NK-92 (cell line): ENCODE results near the gene IL6R.

Experiments used
- DNase-seq: peaks from one replicate; lab custom pipeline; 2025; ENCODE audit not compliant: unreplicated experiment; lab: John Stamatoyannopoulos, UW

The IL6R gene

DNA sequence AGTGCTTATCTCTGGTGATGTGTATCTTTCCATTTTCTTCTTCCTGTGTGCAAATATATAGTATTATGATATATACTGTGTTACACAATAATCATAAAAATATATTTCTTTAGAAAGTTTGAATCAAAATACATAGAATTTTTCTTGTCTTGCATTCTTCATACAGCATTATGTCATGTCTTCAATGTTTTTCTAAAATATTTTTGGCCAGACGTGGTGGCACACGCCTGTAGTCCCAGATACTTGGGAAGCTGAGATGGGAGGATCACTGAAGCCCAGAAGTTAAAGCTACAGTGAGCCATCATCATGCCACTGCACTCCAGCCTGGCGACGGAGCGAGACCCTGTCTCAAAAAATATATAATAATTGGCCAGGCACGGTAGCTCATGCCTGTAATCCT is 41.6 kb downstream of the IL6R start:
- DNase-seq = no peak

DNA sequence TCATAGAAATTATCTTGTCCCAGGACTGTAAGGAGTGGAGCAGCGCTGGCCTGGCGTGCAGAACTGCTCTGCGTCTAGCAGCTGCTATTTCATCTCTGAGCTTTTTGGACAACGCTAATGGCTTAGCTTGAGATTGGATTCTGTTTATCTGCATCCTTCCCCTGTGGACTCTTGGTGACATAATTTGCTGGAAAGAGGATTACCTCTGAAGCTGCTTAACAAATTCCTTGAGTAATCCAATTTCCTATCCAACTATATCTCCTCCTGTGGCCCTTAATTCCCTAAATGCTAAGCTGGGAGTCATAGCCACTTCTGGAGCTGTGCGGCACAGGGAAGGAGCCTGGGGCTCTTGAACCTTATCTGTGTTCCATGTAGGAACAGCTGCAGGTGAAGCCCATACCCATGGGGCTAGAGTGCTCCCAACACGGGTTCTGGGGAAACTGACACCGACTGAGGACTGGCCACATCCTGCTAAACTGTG is 43.2 kb downstream of the IL6R start:
- DNase-seq = no peak

DNA sequence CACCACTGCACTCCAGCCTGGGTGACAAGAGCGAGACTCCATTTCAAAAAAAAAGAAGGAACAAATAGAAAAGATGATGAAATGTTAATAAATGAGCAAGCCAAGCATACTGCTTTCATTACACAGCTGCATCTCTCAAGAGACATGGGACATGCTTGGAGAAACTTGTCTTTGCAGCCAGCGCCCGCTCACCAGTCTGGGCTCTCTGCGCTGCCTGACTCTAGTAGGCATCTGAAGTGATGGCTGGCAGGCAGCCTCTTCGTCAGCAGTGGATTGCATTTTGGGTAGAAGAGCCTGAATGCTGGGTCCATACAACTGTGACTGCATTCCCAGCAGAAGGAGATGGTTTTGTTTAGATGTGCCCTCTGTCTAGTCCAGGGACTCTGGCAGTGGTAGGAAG is 48.0 kb downstream of the IL6R start:
- no peak for DNase-seq

DNA sequence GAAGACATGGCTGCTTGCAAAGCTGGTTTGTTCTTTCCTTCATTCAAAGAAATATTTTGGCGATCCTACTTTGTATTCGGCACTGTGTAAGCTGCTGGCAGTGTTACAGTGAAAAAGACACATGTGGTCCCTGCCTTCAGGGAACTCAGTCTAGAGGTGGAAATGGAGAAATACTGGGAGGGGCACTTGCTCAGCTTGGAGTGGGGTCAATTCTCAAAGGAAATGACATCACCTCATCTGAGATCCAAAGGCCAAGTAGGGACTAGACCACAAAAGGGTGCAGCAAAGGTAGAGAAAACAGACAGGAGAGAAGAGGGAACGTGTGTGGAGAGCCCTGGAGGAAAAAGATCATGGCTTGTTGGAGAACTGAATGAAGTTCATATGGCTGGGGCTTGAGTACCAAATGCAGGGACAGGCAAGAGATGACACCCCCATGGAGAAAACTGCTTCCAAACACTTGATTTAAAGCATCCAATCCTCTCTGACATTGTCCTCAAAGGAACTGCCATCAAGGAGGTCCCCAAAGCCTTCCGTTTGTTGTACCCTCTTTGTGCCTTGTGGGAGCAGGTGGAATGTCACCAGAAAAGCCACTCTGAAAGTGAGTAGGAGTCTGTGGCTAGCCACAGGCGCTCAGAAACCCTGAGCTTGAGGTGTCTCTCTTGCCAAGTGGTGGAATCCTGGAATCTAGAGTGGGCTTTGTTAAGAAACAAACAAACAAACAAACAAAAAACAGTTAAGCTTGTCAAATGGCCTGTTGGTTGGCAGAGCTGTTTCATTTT is 48.6 kb downstream of the IL6R start:
- no peak for DNase-seq

GRCh38 chr1:154454386-154455120 is 49.4 kb downstream of the IL6R start:
- DNase-seq = no peak

- DNase-seq = no peak
Observed at GRCh38 chr1:154456631-154457030, 51.5 kb downstream of the IL6R start.

DNA sequence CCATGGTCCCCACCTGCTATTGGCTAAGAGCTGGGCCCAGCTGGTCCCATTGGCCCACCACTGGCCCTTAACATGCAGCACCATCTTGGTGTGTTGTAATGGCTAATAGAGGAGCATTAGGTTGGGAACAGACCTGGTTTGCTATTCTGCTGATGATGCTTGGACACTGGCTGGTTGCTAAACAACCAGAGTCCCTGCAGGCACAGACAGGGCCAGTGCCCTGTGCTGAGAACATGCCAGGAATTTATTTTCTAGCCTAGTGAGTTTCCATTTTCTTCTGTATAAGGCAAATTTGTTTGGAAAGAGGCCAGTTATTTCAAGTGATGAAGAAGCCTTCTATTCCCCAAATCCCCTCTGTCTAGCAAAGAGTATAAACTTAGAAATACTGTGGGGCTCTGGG is 53.9 kb downstream of the IL6R start:
- no peak for DNase-seq

DNA sequence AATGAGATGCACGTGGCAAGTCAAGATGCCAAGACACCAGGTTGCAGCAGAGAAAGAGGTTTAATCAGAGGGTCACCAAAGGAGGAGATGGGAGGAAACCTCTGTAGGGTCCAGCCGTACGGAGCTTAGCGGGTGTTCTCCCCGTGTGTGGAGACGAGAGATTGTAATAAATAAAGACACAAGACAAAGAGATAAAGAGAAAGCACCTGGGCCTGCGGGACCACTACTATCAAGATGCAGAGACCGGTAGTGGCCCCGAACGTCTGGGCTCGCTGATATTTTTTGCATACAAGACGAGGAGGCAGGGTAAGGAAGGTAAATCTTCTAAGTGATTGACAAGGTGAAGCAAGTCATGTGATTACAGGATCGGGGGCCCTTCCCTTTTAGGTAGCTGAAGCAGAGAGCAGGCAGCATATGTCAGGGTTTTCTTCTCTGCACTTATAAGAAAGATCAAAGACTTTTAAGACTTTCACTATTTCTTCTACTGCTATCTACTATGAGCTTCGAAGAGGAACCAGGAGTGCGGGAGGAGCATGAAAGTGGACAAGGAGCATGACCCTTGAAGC is 55.6 kb downstream of the IL6R start:
- no peak for DNase-seq

DNA sequence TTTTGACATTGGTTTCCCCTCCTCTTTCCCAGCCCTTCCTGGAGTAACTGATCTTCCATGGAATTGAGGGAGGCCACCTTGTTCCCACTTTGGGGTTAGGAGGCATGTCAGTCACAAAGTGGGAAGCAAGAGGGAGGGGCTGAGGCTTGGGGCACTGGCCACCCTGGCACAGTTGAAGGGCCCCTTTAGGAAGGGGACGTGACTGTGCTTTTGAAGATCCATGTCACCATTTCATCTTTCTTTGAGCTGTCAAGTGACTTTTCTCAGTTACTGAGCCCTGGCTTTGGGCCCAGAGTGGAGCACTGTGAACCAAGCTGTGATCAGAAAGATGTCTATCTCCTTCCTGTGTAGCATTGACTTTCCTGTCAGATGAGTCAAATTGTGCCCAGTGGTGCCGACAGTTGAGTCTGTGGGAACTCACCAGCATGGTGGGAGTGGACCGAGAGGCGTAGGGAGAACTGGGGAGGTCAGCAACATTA is 58.4 kb downstream of the IL6R start:
- no peak for DNase-seq

GRCh38 chr1:154465621-154466195 is 60.6 kb downstream of the IL6R start:
- no peak for DNase-seq

DNA sequence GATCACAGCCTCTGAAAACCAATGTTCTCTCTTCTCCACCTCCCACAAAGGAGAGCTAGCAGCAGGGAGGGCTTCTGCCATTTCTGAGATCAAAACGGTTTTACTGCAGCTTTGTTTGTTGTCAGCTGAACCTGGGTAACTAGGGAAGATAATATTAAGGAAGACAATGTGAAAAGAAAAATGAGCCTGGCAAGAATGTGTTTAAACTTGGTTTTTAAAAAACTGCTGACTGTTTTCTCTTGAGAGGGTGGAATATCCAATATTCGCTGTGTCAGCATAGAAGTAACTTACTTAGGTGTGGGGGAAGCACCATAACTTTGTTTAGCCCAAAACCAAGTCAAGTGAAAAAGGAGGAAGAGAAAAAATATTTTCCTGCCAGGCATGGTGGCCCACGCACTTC is 61.1 kb downstream of the IL6R start:
- no peak for DNase-seq

GRCh38 chr1:154466921-154467417 is 61.8 kb downstream of the IL6R start:
- DNase-seq = no peak

DNA sequence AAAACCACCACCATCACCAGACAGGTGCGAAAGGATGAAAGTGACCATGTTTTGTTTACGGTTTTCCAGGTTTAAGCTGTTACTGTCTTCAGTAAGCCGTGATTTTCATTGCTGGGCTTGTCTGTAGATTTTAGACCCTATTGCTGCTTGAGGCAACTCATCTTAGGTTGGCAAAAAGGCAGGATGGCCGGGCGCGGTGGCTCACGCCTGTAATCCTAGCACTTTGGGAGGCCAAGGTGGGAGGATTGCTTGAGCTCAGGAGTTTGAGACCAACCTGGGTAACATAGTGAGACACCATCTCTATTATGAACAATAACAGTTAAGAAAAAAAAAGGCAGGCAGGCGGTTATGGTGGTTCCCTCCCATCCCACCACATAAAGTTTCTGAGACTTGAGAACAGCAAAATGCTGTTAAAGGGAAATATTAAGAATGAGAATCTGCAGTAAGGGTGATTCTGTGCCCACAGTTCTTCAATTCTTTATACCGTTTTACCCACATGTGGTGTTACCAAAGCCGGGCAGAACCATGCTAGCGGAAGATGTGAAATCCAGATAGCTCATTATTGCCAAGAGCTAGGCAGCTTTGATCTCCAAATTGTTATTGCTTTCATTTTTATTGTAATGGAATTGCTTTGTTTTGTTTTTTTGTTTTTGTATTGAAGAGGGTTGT is 62.4 kb downstream of the IL6R start:
- no peak for DNase-seq

- no peak for DNase-seq
Observed at GRCh38 chr1:154468535-154469250, 63.5 kb downstream of the IL6R start.

- DNase-seq = no peak
Observed at GRCh38 chr1:154469844-154470560, 64.9 kb downstream of the IL6R start.

DNA sequence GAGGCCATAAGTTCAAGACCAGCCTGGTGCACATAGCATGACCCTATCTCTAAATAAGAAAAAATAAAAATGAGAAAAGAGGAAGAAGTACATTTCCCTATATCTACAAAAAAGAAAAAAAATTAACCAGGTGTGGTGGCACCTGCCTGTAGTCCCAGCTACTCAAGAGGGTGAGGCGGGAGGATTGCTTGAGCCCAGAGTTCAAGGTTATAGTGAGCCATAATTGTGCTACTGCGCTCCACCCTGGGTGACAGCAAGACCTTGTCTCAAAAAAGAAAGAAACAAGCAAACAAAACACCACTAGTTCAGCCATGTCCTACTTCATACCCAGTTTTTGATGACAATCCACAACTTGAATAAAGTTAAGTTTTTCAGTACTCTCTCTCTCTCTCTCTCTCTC is 66.2 kb downstream of the IL6R start:
- no peak for DNase-seq

DNA sequence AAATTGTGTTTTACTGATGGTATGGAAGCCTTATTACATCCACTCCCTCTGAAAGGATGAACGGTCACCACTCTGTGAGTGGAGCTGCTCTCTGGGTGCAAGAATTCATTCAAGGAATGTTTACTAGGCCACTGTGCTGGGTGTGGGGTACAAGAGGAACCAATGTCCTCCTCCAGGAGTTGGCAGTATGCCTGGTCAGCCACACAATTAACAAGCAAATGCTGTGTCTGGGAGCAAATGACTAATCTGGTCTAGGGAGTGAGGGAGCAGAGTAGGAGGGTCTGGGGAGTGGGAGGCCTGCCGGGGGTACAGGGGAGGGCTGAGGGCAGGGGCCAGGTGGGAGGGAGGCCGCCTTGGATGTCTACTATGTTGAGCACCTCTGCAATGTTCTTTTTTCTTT is 69.7 kb downstream of the IL6R start:
- no peak for DNase-seq

GRCh38 chr1:154476791-154477190 is 71.6 kb downstream of the IL6R start:
- no peak for DNase-seq

DNA sequence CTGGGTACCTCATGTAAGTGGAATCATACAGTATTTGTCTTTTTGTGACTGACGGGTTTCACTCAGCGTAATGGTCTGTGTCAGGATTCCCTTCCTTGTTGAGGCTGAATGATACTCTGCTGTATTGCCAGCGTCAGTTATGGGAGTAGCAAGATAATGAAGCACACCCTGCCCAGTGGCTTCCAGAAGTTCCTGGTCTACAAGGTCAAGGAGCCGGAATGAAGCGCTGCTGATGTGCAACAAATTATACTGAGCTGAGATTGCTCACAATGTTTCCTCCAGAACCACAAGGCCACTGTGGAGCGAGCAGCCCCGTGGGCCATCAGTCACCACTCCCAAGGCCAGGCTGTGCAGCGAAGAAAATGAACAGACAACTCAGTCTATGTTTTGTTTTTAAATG is 72.9 kb downstream of the IL6R start:
- no peak for DNase-seq

- no peak for DNase-seq
Observed at GRCh38 chr1:154478639-154479038, 73.5 kb downstream of the IL6R start.
